IMR-90 (cell line): ENCODE measurements around the gene ADAM21. TPM values are rescaled to one million over a fixed set of nuclear protein-coding genes. Genes with fewer than 3 reads are reported as not detected.
"Not testable (repeated sequence)": the region's sequence is repeated elsewhere in the genome, so short reads cannot be mapped to it uniquely, and the experiment has no call there.

ENCODE experiments used
- ATAC-seq: fragments of 200-7000 bp; cut with Tn5 transposase; 2 replicates; pipeline ENCODE4 v1.9.1; 2020; ENCODE audit warnings: low read depth, mild to moderate bottlenecking, moderate library complexity
- BruUV-seq: library from RNA; stranded (reverse); fragments of 400-500 nt; replicated peaks from 2 replicates; lab custom pipeline; 2021; lab: Mats Ljungman, UMichigan
- CTCF ChIA-PET: fragments of 300-600 bp; formaldehyde crosslinking; extraction: SDS; loops from one replicate; lab custom pipeline; 2021; ENCODE audit warnings: antibody characterized with exemption; lab: Yijun Ruan, JAX
- POLR2A ChIA-PET: fragments of 300-600 bp; sonication (Branson Sonifier 250); formaldehyde crosslinking; loops from one replicate; lab custom pipeline; 2022; ENCODE audit warnings: antibody characterized with exemption; ENCODE audit not compliant: unreplicated experiment; lab: Charles Lee
- DNase-seq: peaks from one replicate; pipeline ENCODE4 v3.0.0; 2013
- H2AFZ ChIP-seq: replicated peaks from 2 replicates; pipeline ENCODE3; 2013; ENCODE audit warnings: low read length, mild to moderate bottlenecking; ENCODE audit not compliant: poor library complexity
- H2AK5ac ChIP-seq: 2 replicates; pipeline ENCODE4 v1.6.1; 2013; ENCODE audit warnings: low read depth, low read length, inconsistent platforms
- H2AK9ac ChIP-seq: replicated peaks from 2 replicates; pipeline ENCODE3; 2013; ENCODE audit warnings: mild to moderate bottlenecking, low read depth, low read length, moderate library complexity; ENCODE audit not compliant: poor library complexity
- H2BK120ac ChIP-seq: 2 replicates; pipeline ENCODE4 v1.6.1; 2013; ENCODE audit warnings: low read depth, low read length, inconsistent platforms
- H2BK15ac ChIP-seq: 3 replicates; pipeline ENCODE4 v1.6.1; 2013; ENCODE audit warnings: low read depth, low read length, inconsistent platforms
- H2BK20ac ChIP-seq: 2 replicates; pipeline ENCODE4 v1.6.1; 2013; ENCODE audit warnings: low read depth, mild to moderate bottlenecking, inconsistent platforms, low read length, moderate library complexity
- H2BK5ac ChIP-seq: 2 replicates; pipeline ENCODE4 v1.6.1; 2013; ENCODE audit warnings: mild to moderate bottlenecking, low read depth, low read length, inconsistent platforms; ENCODE audit not compliant: poor library complexity, severe bottlenecking
- H3K14ac ChIP-seq: replicated peaks from 2 replicates; pipeline ENCODE4 v1.6.1; 2013; ENCODE audit warnings: low read depth, low read length, inconsistent platforms
- H3K18ac ChIP-seq: 2 replicates; pipeline ENCODE4 v1.6.1; 2013; ENCODE audit warnings: low read depth, low read length, control low read depth
- H3K23ac ChIP-seq: 2 replicates; pipeline ENCODE4 v1.6.1; 2013; ENCODE audit warnings: low read depth, low read length, inconsistent platforms
- H3K27ac ChIP-seq: 2 replicates; pipeline ENCODE4 v1.5.1; 2013; ENCODE audit warnings: mild to moderate bottlenecking, control low read depth, low read length; ENCODE audit not compliant: insufficient read depth
- H3K27me3 ChIP-seq: 2 replicates; pipeline ENCODE4 v1.6.1; 2013; ENCODE audit warnings: low read length; ENCODE audit not compliant: control insufficient read depth, insufficient read depth
- H3K36me3 ChIP-seq: 2 replicates; pipeline ENCODE4 v1.6.1; 2013; ENCODE audit warnings: low read length, mixed read lengths; ENCODE audit not compliant: control insufficient read depth, insufficient read depth
- H3K4ac ChIP-seq: 2 replicates; pipeline ENCODE4 v1.6.1; 2013; ENCODE audit warnings: low read depth, low read length, inconsistent platforms
- H3K4me1 ChIP-seq: 2 replicates; pipeline ENCODE4 v1.6.1; 2013; ENCODE audit warnings: low read length, mixed read lengths; ENCODE audit not compliant: control insufficient read depth, insufficient read depth
- H3K4me2 ChIP-seq: 2 replicates; pipeline ENCODE4 v1.6.1; 2013; ENCODE audit warnings: low read depth, mild to moderate bottlenecking, control low read depth, low read length, moderate library complexity
- H3K4me3 ChIP-seq: 2 replicates; pipeline ENCODE4 v1.5.1; 2013; ENCODE audit warnings: low read depth, mild to moderate bottlenecking, control low read depth, low read length, moderate library complexity; ENCODE audit not compliant: insufficient read depth
- H3K56ac ChIP-seq: 2 replicates; pipeline ENCODE4 v1.6.1; 2013; ENCODE audit warnings: low read length, inconsistent platforms; ENCODE audit not compliant: insufficient read depth; ENCODE audit errors: extremely low read depth
- H3K79me1 ChIP-seq, 2 experiments: 2 replicates each; pipeline ENCODE4 v1.6.1; 2013; ENCODE audit warnings: low read length in 2 of 2, inconsistent platforms in 1 of 2, low read depth in 1 of 2
- H3K9ac ChIP-seq: 2 replicates; pipeline ENCODE4 v1.6.1; 2013; ENCODE audit warnings: low read depth, low read length, control low read depth
- H3K9me1 ChIP-seq: 2 replicates; pipeline ENCODE4 v1.6.1; 2013; ENCODE audit warnings: low read length, inconsistent platforms; ENCODE audit not compliant: insufficient read depth
- H3K9me3 ChIP-seq: 2 replicates; pipeline ENCODE4 v1.6.1; 2013; ENCODE audit warnings: low read length; ENCODE audit not compliant: control insufficient read depth, insufficient read depth
- H4K20me1 ChIP-seq: 2 replicates; pipeline ENCODE4 v1.6.1; 2013; ENCODE audit warnings: low read length, inconsistent platforms; ENCODE audit not compliant: insufficient read depth
- H4K5ac ChIP-seq: 2 replicates; pipeline ENCODE4 v1.6.1; 2013; ENCODE audit warnings: mild to moderate bottlenecking, low read depth, low read length, control low read depth
- H4K8ac ChIP-seq, 2 experiments: 2 replicates each; pipeline ENCODE4 v1.6.1; 2013; ENCODE audit warnings: low read depth in 2 of 2, low read length in 2 of 2, control low read depth in 1 of 2, inconsistent platforms in 1 of 2
- H4K91ac ChIP-seq: 2 replicates; pipeline ENCODE4 v1.6.1; 2013; ENCODE audit warnings: low read depth, low read length, inconsistent platforms; ENCODE audit not compliant: insufficient read depth
- BHLHE40 ChIP-seq: fragments of 150-350 bp; IDR thresholded peaks from 2 replicates; pipeline ENCODE4 v1.6.1; 2016; ENCODE audit warnings: mild to moderate bottlenecking, low read depth, low read length
- CEBPB ChIP-seq: IDR thresholded peaks from 2 replicates; pipeline ENCODE4 v1.6.1; 2012; ENCODE audit warnings: low read depth, low read length, improper control_type of control experiment
- FOS ChIP-seq: fragments of 150-350 bp; IDR thresholded peaks from 2 replicates; pipeline ENCODE4 v1.6.1; 2016; ENCODE audit warnings: low read depth, low read length
- NFE2L2 ChIP-seq: fragments of 150-350 bp; IDR thresholded peaks from 2 replicates; pipeline ENCODE4 v1.6.1; 2016; ENCODE audit warnings: low read depth, mild to moderate bottlenecking, low read length
- SMC3 ChIP-seq: fragments of 150-350 bp; IDR thresholded peaks from 2 replicates; pipeline ENCODE4 v1.6.1; 2016; ENCODE audit warnings: low read depth, mild to moderate bottlenecking, antibody characterized with exemption, low read length, moderate library complexity
- WGBS, 2 experiments: methylation state at CpG; one replicate each; pipeline versions ENCODE4 v1.1.5 to v1.1.7; 2013; ENCODE audit warnings: missing lambda C conversion rate in 2 of 2; ENCODE audit not compliant: insufficient read length in 1 of 2; ENCODE audit errors: extremely low coverage in 2 of 2; 5-methylcytosine and 5-hydroxymethylcytosine counted together
- dilution Hi-C: fragments of 300-500 bp; cut with HindIII; formaldehyde crosslinking; loops from one replicate; pipeline ENCODE4 v1.14.3; 2018; ENCODE audit warnings: low sequenced_read_pairs; ENCODE audit not compliant: unreplicated experiment
- in situ Hi-C: fragments of 300-500 bp; cut with MboI; formaldehyde crosslinking; loops from 3 replicates; pipeline ENCODE4 v1.14.3; 2019; ENCODE audit warnings: low sequenced_read_pairs, inconsistent platforms, mixed read lengths
- intact Hi-C: fragments of 100-400 bp; cut with micrococcal nuclease; formaldehyde crosslinking; loops from 2 replicates; pipeline ENCODE4 v1.10.0; 2022
- polyA plus RNA-seq, 3 experiments: library from polyadenylated mRNA; depleted of rRNA; stranded (reverse); fragments of >200 nt; gene quantifications; 2 replicates each; pipeline ENCODE4 v1.2.3, GENCODE V29; 2012; ENCODE audit warnings: low replicate concordance in 1 of 3
- total RNA-seq: library from RNA; depleted of rRNA; stranded (reverse); fragments of >200 nt; gene quantifications from 2 replicates; pipeline ENCODE4 v1.2.3, GENCODE V29; 2012
- TF ChIP-seq, protein P1 (sequence below): fragments of 150-350 bp; IDR thresholded peaks from 2 replicates; pipeline ENCODE4 v1.6.1; 2017; ENCODE audit warnings: mild to moderate bottlenecking, antibody characterized with exemption, low read length, low read depth

ADAM21 gene
- total and polyA plus RNA-seq, 2 of the 4 experiments (the other 2 are of a cell fraction): 0.15 to 0.36 TPM

DNA sequence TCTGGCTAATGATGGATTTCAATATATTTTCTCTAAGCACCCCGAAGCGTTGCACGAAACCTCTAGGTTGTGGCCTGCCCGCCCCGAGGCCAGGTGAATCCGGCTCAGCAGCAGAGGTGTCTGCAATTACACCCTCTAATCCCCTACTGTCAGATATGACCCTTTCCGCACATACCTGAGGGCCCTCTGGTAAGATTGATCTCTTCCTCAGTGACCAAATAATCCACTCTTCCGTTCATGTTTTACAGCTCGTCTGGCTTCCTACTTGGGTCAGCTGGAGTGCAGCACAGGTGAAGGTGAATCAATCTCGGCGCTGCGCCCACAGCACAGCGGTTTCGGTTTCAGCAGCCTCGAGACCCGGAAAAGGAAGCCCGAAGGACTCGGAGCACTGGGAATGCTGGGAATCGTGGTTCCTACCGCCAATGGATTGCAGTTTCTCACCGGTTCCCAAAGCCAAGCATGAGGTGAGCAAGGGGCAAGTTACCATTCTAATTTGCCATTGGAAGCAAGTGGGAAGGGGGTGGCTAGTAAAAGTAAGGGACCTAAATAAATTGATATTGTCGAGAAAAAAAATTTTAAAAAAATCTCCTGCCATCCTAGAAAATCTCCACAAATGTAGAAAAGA is 35.1 kb upstream of the ADAM21 start, which contains the start of gene SYNJ2BP:
Gene SYNJ2BP, minus strand, starts transcription at position 366 of the 625 bp plus-strand sequence. Its CDS starts 127 bp downstream, at position 239.
- H3K27me3 ChIP-seq: no peaks in the 10 kb centered on the region
- H3K14ac ChIP-seq: peak within 1 kb of the TSS; percentile 84
- TF ChIP-seq CEBPB (no peak), BHLHE40 (no peak), FOS (no peak), NFE2L2 (no peak), SMC3 (no peak)
- TF ChIP-seq, protein P1, sequence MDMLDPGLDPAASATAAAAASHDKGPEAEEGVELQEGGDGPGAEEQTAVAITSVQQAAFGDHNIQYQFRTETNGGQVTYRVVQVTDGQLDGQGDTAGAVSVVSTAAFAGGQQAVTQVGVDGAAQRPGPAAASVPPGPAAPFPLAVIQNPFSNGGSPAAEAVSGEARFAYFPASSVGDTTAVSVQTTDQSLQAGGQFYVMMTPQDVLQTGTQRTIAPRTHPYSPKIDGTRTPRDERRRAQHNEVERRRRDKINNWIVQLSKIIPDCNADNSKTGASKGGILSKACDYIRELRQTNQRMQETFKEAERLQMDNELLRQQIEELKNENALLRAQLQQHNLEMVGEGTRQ: no peak
- in situ Hi-C loops (no loop called here), dilution Hi-C loops (no loop called here), intact Hi-C loops (no loop called here)
- WGBS, 2 experiments: 4% methylated on average over 11 of the region's 22 CpGs; no CpG with 5 or more reads in 1 of the 2 experiments
- peak within 1 kb of the TSS; percentile 84 for H4K91ac ChIP-seq
- H2BK15ac ChIP-seq: no peak within 1 kb of the TSS
- ATAC-seq (peak; percentile 98), DNase-seq (peak; percentile 70)
- ChIA-PET POLR2A (no interaction called here), CTCF (no interaction called here)
- H4K20me1 ChIP-seq: no peaks in the 10 kb centered on the region
- H3K4me2 ChIP-seq: peak within 1 kb of the TSS; percentile 88
- H3K9me3 ChIP-seq: no peaks in the 10 kb centered on the region
- peak within 1 kb of the TSS; percentile 86 for H3K23ac ChIP-seq
- peaks cover 9 to 13% of the 10 kb centered on the region in 2 experiments for H3K79me1 ChIP-seq
- H3K4me1 ChIP-seq: no peaks in the 10 kb centered on the region
- H3K36me3 ChIP-seq: no peaks in the 10 kb centered on the region; the same call in 1 of the 2 replicates
- no peaks in the 10 kb centered on the region for H3K9me1 ChIP-seq
- peak within 1 kb of the TSS; percentile 90 for H3K9ac ChIP-seq
- peak within 1 kb of the TSS; percentile 84 for H3K56ac ChIP-seq
- peak within 1 kb of the TSS; percentile 65 to 95 for H4K8ac ChIP-seq
- H3K18ac ChIP-seq: peak within 1 kb of the TSS; percentile 58; the same call in 1 of the 2 replicates
- H4K5ac ChIP-seq: peak within 1 kb of the TSS; percentile 87
- peak within 1 kb of the TSS; percentile 64 for H2BK120ac ChIP-seq
- H3K4ac ChIP-seq: peak within 1 kb of the TSS; percentile 73
- peak within 1 kb of the TSS; percentile 66 for H3K27ac ChIP-seq
- H2BK20ac ChIP-seq: peak within 1 kb of the TSS; percentile 57; the same call in 1 of the 2 replicates
- peak within 1 kb of the TSS; percentile 72 for H2BK5ac ChIP-seq
- H2AK5ac ChIP-seq: no peak within 1 kb of the TSS
- H2AFZ ChIP-seq: peak within 1 kb of the TSS; percentile 94
- H2AK9ac ChIP-seq: peak within 1 kb of the TSS; percentile 73
- H3K4me3 ChIP-seq: peak within 1 kb of the TSS; percentile 89
- BruUV-seq: no TSS peak

- POLR2A ChIA-PET, H2AK5ac ChIP-seq, H3K9me1 ChIP-seq, H3K18ac ChIP-seq, H3K27ac ChIP-seq, H3K14ac ChIP-seq, DNase-seq, H3K36me3 ChIP-seq, BruUV-seq, H4K20me1 ChIP-seq, H4K91ac ChIP-seq, H3K56ac ChIP-seq, H2BK15ac ChIP-seq, H2AK9ac ChIP-seq, H4K5ac ChIP-seq, H2AFZ ChIP-seq, H3K9ac ChIP-seq, intact Hi-C loops, H2BK5ac ChIP-seq, H3K23ac ChIP-seq, H3K4me2 ChIP-seq, dilution Hi-C loops, H2BK20ac ChIP-seq, ATAC-seq, in situ Hi-C loops, H3K4me1 ChIP-seq, H3K27me3 ChIP-seq, H2BK120ac ChIP-seq, CTCF ChIA-PET, H3K4me3 ChIP-seq, H4K8ac ChIP-seq, H3K4ac ChIP-seq, H3K9me3 ChIP-seq: not testable (repeated sequence)
- H3K79me1 ChIP-seq: peaks cover 7 to 13% of the 10 kb centered on the region in 2 experiments; a peak in 3 of 4 replicates
- no CpG with 5 or more reads among the region's 4 CpGs for WGBS, 2 experiments
Observed at GRCh38 chr14:70419270-70419931, 32.6 kb upstream of the ADAM21 start.
